ENCODE measurements around the gene NCCRP1.

NCCRP1 gene

DNA sequence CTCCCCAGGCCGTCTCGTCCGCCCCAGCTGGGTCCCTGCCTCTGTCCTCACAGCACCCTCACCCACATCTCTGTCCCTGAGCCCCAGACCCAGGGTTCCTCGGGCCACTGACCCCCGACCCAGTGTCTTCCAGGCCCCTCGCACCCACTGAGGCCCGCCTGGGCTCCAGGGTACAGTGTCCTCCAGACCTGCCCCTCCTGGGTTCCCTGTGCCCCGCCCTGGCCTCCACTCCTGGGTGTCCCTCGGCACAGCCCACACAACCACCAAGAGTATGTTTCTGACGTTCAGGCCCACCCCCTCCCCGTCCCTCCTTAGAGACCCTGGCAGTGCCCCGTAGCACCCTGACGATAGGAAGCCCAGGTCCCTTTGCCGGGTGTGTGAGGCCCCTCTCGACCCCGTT is 22.6 kb upstream of the NCCRP1 start:
- TF ChIP-seq, protein P1, sequence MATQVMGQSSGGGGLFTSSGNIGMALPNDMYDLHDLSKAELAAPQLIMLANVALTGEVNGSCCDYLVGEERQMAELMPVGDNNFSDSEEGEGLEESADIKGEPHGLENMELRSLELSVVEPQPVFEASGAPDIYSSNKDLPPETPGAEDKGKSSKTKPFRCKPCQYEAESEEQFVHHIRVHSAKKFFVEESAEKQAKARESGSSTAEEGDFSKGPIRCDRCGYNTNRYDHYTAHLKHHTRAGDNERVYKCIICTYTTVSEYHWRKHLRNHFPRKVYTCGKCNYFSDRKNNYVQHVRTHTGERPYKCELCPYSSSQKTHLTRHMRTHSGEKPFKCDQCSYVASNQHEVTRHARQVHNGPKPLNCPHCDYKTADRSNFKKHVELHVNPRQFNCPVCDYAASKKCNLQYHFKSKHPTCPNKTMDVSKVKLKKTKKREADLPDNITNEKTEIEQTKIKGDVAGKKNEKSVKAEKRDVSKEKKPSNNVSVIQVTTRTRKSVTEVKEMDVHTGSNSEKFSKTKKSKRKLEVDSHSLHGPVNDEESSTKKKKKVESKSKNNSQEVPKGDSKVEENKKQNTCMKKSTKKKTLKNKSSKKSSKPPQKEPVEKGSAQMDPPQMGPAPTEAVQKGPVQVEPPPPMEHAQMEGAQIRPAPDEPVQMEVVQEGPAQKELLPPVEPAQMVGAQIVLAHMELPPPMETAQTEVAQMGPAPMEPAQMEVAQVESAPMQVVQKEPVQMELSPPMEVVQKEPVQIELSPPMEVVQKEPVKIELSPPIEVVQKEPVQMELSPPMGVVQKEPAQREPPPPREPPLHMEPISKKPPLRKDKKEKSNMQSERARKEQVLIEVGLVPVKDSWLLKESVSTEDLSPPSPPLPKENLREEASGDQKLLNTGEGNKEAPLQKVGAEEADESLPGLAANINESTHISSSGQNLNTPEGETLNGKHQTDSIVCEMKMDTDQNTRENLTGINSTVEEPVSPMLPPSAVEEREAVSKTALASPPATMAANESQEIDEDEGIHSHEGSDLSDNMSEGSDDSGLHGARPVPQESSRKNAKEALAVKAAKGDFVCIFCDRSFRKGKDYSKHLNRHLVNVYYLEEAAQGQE (IDR thresholded peaks at IDR 0.05; ENCODE audit: low read depth) = no peak
- TF ChIP-seq YY1 (IDR thresholded peaks at IDR 0.05; ENCODE audit: low read depth) = no peak
- TF ChIP-seq CEBPB (IDR thresholded peaks at IDR 0.05) = no peak
- TF ChIP-seq RAD21 (IDR thresholded peaks at IDR 0.05; ENCODE audit: low read depth) = no peak
- TF ChIP-seq TEAD4 (IDR thresholded peaks at IDR 0.05) = no peak
- no peak for TF ChIP-seq ZBTB7A (IDR thresholded peaks at IDR 0.05; ENCODE audit: low read depth)
- TF ChIP-seq EGR1 (IDR thresholded peaks at IDR 0.05) = no peak
- no peak for TF ChIP-seq CREB1 (IDR thresholded peaks at IDR 0.05; ENCODE audit: low read depth)

GRCh38 chr19:39174558-39175544 is 21.9 kb upstream of the NCCRP1 start:
- TF ChIP-seq EP300 (IDR thresholded peaks at IDR 0.05; ENCODE audit: borderline replicate concordance) (no peak), YY1 (IDR thresholded peaks at IDR 0.05; ENCODE audit: low read depth) (no peak), NFIC (IDR thresholded peaks at IDR 0.05) (no peak), EGR1 (IDR thresholded peaks at IDR 0.05) (no peak), FOXM1 (IDR thresholded peaks at IDR 0.05; ENCODE audit: borderline replicate concordance, low read depth) (no peak), TEAD4 (IDR thresholded peaks at IDR 0.05) (no peak)

DNA sequence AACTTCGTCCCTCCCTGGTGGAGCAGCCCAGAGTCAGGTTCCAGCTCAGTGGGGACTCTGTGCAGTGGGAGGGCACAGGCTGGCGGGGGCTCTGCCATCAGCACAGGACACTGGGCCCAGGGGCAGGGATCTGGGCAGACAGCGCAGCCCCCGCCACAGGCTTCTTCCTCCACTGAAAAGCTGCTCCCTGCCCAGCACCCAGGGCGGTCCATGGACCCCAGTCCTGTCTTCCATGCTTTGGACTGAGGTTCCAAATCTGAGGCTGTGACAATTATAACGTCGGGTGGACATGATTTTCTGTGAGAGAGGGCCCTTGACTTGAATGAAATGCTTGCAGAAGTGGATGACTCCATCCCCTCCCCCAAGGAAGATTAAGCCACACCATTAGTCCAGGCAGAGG is 21.2 kb upstream of the NCCRP1 start:
- TF ChIP-seq TAF1 (IDR thresholded peaks at IDR 0.05; ENCODE audit: low read depth) (no peak), FOXM1 (IDR thresholded peaks at IDR 0.05; ENCODE audit: borderline replicate concordance, low read depth) (no peak), TEAD4 (IDR thresholded peaks at IDR 0.05) (no peak), MAX (IDR thresholded peaks at IDR 0.05) (no peak), YY1 (IDR thresholded peaks at IDR 0.05; ENCODE audit: low read depth) (no peak), CREB1 (IDR thresholded peaks at IDR 0.05; ENCODE audit: low read depth) (no peak), RAD21 (IDR thresholded peaks at IDR 0.05; ENCODE audit: low read depth) (no peak), TCF12 (IDR thresholded peaks at IDR 0.05; ENCODE audit: low read depth) (no peak), NFIC (IDR thresholded peaks at IDR 0.05) (no peak), EP300 (IDR thresholded peaks at IDR 0.05; ENCODE audit: borderline replicate concordance) (no peak), ZBTB7A (IDR thresholded peaks at IDR 0.05; ENCODE audit: low read depth) (no peak), EGR1 (IDR thresholded peaks at IDR 0.05) (no peak)
- TF ChIP-seq, protein P1 (IDR thresholded peaks at IDR 0.05; ENCODE audit: low read depth) = no peak

- TF ChIP-seq EP300 (IDR thresholded peaks at IDR 0.05; ENCODE audit: borderline replicate concordance) (no peak), TAF1 (IDR thresholded peaks at IDR 0.05; ENCODE audit: low read depth) (no peak), ZBTB7A (IDR thresholded peaks at IDR 0.05; ENCODE audit: low read depth) (no peak), FOXM1 (IDR thresholded peaks at IDR 0.05; ENCODE audit: borderline replicate concordance, low read depth) (no peak), RAD21 (IDR thresholded peaks at IDR 0.05; ENCODE audit: low read depth) (no peak), EGR1 (IDR thresholded peaks at IDR 0.05) (no peak), USF1 (IDR thresholded peaks at IDR 0.05) (no peak), MAX (IDR thresholded peaks at IDR 0.05) (no peak), YY1 (IDR thresholded peaks at IDR 0.05; ENCODE audit: low read depth) (no peak), TCF12 (IDR thresholded peaks at IDR 0.05; ENCODE audit: low read depth) (no peak), NFIC (IDR thresholded peaks at IDR 0.05) (no peak)
- TF ChIP-seq, protein P1 (IDR thresholded peaks at IDR 0.05; ENCODE audit: low read depth) = no peak
These were observed 19.6 kb upstream of the NCCRP1 start for GRCh38 chr19:39177110-39177699.
